Stimulated activated naive CD8-positive, alpha-beta T cell treated with anti-CD3 and anti-CD28 coated beads, Interleukin-15, Interleukin-2, amounts not matched to agents 100 U/mL and 50 U/mL, for 24 hours (primary cell): ENCODE data around the gene C5orf15.
"Not testable (repeated sequence)": the region's sequence is repeated elsewhere in the genome, so short reads cannot be mapped to it uniquely, and the experiment has no call there.

Source experiments
- ATAC-seq: fragments of 150-1000 bp; cut with Tn5 transposase; one replicate; pipeline ENCODE4 v1.10.0; 2021
- DNase-seq: peaks from one replicate; pipeline ENCODE4 v3.0.0; 2021

Gene C5orf15

GRCh38 chr5:133937628-133938027, 30.8 kb downstream of the C5orf15 start:
- not testable (repeated sequence) for DNase-seq, ATAC-seq

GRCh38 chr5:133936651-133937015, 31.8 kb downstream of the C5orf15 start:
- DNase-seq (no peak), ATAC-seq (no peak)

- not testable (repeated sequence) for DNase-seq, ATAC-seq
Measured at GRCh38 chr5:133935991-133936650, 32.3 kb downstream of the C5orf15 start.

- ATAC-seq (no peak), DNase-seq (no peak)
Measured at GRCh38 chr5:133935667-133935940, 32.8 kb downstream of the C5orf15 start.

- DNase-seq, result no peak
- ATAC-seq, result no peak
Measured at GRCh38 chr5:133934822-133935666, 33.4 kb downstream of the C5orf15 start.

GRCh38 chr5:133934311-133934710, 34.1 kb downstream of the C5orf15 start:
- no peak for ATAC-seq
- no peak for DNase-seq

- ATAC-seq (no peak), DNase-seq (no peak)
Measured at GRCh38 chr5:133933670-133934295, 34.6 kb downstream of the C5orf15 start.

- no peak for DNase-seq
- ATAC-seq, result no peak
Measured at GRCh38 chr5:133933169-133933509, 35.3 kb downstream of the C5orf15 start.

- ATAC-seq (no peak), DNase-seq (peak; percentile 33)
Measured at GRCh38 chr5:133932441-133933168, 35.8 kb downstream of the C5orf15 start.

- DNase-seq (no peak), ATAC-seq (no peak)
Measured at GRCh38 chr5:133931546-133931945, 36.9 kb downstream of the C5orf15 start.

GRCh38 chr5:133930813-133931090, 37.7 kb downstream of the C5orf15 start:
- DNase-seq (no peak), ATAC-seq (no peak)

GRCh38 chr5:133930061-133930812, 38.2 kb downstream of the C5orf15 start:
- ATAC-seq, result peak; percentile 83
- peak; percentile 77 for DNase-seq

- peak; percentile 35 for DNase-seq
- ATAC-seq, result no peak
Measured at GRCh38 chr5:133928587-133929393, 39.6 kb downstream of the C5orf15 start.

GRCh38 chr5:133927300-133928180, 40.9 kb downstream of the C5orf15 start:
- ATAC-seq (no peak), DNase-seq (no peak)

GRCh38 chr5:133926489-133927299, 41.7 kb downstream of the C5orf15 start:
- DNase-seq (no peak), ATAC-seq (no peak)

GRCh38 chr5:133925866-133926488, 42.4 kb downstream of the C5orf15 start:
- ATAC-seq (no peak), DNase-seq (no peak)

GRCh38 chr5:133925269-133925668, 43.2 kb downstream of the C5orf15 start:
- DNase-seq, result no peak

GRCh38 chr5:133924221-133924920, 44.1 kb downstream of the C5orf15 start:
- ATAC-seq (no peak), DNase-seq (no peak)

More at GRCh38 chr5:133925269-133925668, 43.2 kb downstream of the C5orf15 start:
- no peak for ATAC-seq
